Left ventricle myocardium inferior (tissue), 1 donor: ENCODE data around the gene GNG3. TPM values are rescaled to one million over a fixed set of nuclear protein-coding genes. Genes with fewer than 3 reads are reported as not detected.
A peak's percentile ranks its signal among the peaks of the same experiment; 100 is the strongest.

Experiments
- DNase-seq: peaks from one replicate; pipeline ENCODE4 v3.0.0-alpha.2; 2020
- H3K27ac ChIP-seq: fragments of 200-600 bp; replicated peaks from 2 replicates; pipeline ENCODE4 v1.8.0; 2021
- H3K27me3 ChIP-seq: fragments of 200-600 bp; 2 replicates; pipeline ENCODE4 v1.8.0; 2021; ENCODE audit warnings: low read depth
- H3K36me3 ChIP-seq: fragments of 200-600 bp; 2 replicates; pipeline ENCODE4 v1.8.0; 2021
- H3K4me1 ChIP-seq: fragments of 200-600 bp; 2 replicates; pipeline ENCODE4 v1.8.0; 2021
- H3K4me3 ChIP-seq: fragments of 200-600 bp; 2 replicates; pipeline ENCODE4 v1.8.0; 2021; ENCODE audit warnings: mild to moderate bottlenecking, moderate library complexity
- H3K9me3 ChIP-seq: fragments of 200-600 bp; replicated peaks from 2 replicates; pipeline ENCODE4 v1.8.0; 2021
- intact Hi-C: fragments of 100-400 bp; cut with micrococcal nuclease; formaldehyde crosslinking; loops from one replicate; pipeline ENCODE4 v1.11.0; 2022
- total RNA-seq: library from RNA; stranded (reverse); fragmentation: NEBNext Ultra II Directional; extraction: Animal tissue kit (Norgen Biotek cat#: 25700); gene quantifications from one replicate; pipeline ENCODE4 v1.2.1, GENCODE V29; 2021
- TF ChIP-seq, protein P1 (sequence below): fragments of 200-600 bp; IDR thresholded peaks from 2 replicates; pipeline ENCODE4 v1.8.0; 2021; ENCODE audit warnings: antibody characterized with exemption, mild to moderate bottlenecking, borderline replicate concordance
- donor health status: DM: no; HTN: yes; CAD: no; lungs with severe emphysema.

GNG3 gene
- total RNA-seq, 1 donor from 2014 or later: not detected

DNA sequence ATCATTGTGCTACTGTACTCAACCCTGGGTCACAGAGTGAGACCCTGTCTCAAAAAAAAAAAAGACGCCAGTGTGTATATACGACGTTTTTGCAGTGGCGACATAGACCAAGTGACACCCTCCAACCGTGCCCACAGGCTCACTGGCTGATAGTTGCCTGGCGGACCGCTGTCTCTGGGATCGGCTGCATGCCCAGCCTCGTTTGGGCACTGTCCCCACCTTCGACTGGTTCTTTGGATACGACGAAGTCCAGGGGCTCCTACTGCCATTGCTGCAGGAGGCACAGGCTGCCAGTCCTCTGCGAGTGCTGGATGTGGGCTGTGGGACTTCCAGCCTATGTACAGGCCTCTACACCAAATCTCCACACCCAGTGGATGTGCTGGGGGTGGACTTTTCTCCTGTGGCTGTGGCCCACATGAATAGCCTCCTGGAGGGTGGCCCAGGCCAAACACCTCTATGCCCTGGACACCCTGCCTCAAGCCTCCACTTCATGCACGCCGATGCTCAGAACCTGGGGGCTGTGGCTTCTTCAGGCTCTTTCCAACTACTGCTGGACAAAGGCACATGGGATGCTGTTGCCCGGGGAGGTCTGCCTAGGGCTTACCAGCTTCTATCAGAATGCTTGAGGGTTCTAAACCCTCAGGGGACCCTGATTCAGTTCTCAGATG, 41.1 kb upstream of the GNG3 start:
- intact Hi-C loops: no loop called here
- Histone ChIP-seq H3K4me3 (peak overlapping the region; percentile 93), H3K36me3 (peaks cover 21% of the 10 kb centered on the region), H3K27ac (peak overlapping the region; percentile 95), H3K9me3 (no peaks in the 10 kb centered on the region), H3K4me1 (peaks cover 70% of the 10 kb centered on the region), H3K27me3 (no peaks in the 10 kb centered on the region)
- TF ChIP-seq, protein P1, sequence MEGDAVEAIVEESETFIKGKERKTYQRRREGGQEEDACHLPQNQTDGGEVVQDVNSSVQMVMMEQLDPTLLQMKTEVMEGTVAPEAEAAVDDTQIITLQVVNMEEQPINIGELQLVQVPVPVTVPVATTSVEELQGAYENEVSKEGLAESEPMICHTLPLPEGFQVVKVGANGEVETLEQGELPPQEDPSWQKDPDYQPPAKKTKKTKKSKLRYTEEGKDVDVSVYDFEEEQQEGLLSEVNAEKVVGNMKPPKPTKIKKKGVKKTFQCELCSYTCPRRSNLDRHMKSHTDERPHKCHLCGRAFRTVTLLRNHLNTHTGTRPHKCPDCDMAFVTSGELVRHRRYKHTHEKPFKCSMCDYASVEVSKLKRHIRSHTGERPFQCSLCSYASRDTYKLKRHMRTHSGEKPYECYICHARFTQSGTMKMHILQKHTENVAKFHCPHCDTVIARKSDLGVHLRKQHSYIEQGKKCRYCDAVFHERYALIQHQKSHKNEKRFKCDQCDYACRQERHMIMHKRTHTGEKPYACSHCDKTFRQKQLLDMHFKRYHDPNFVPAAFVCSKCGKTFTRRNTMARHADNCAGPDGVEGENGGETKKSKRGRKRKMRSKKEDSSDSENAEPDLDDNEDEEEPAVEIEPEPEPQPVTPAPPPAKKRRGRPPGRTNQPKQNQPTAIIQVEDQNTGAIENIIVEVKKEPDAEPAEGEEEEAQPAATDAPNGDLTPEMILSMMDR: no peak
- DNase-seq: no peak

DNA sequence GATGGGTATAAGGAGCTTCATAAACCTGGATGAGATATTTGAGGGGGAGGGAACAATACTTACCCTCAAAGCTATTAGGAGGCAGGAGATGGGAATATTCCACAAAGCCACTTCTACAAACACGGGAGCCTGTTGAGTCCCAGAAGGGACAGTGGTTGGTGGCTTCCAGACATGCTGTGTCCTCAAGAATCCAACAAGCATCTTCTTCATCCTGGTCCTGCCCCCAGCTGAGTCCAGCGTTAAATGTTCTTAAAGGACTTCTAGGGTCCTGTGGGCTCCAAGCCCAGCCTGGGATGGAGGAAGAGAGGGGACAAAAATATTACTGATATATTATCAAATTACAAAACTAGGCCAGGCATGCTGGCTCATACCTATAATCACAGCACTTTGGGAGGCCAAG, 40.0 kb upstream of the GNG3 start:
- Histone ChIP-seq H3K27ac (no peak overlapping the region), H3K4me1 (peaks cover 80% of the 10 kb centered on the region), H3K27me3 (no peaks in the 10 kb centered on the region), H3K36me3 (peaks cover 14% of the 10 kb centered on the region), H3K4me3 (no peak overlapping the region), H3K9me3 (no peaks in the 10 kb centered on the region)
- intact Hi-C loops: no loop called here
- TF ChIP-seq, protein P1: no peak
- no peak for DNase-seq

DNA sequence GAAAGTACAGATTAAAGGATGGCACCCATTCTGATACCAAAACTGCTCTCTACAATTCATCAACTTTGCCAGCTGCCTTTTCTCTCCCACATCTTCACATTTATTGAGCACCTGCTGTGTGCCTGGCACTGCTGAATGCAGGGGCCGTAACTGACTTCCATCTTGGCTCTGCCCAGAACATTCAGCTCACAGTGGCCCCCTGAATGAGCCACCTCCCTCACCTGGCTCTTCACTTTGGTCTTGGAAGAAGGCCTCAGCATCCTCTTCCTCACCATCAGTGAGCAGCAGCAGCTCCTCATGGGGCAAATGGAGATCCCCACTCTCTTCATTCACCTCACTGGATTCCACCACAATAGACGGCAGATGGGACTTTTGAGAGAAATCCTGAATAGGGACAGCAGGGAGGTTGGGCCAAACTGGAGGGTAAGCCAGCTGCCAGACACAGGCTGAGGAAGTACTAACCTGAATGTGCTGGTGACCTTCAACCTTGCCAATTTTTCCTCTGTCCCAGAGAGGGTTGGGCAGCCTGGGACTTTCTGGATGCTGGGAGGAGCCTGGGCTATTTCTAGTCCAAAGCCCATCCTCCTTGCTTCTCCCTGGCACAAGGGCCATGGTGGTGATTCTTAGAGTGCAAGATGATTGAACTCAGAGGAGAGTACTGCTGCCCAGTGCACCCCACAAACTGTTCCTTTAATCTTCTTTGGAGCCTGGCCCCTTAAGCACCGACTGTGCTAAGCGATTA, 37.9 kb upstream of the GNG3 start:
- peaks cover 19% of the 10 kb centered on the region for H3K36me3 ChIP-seq
- TF ChIP-seq, protein P1: no peak
- H3K27me3 ChIP-seq: no peaks in the 10 kb centered on the region
- peak overlapping the region; percentile 91 for H3K27ac ChIP-seq
- DNase-seq: no peak
- H3K4me1 ChIP-seq: peaks cover 84% of the 10 kb centered on the region
- intact Hi-C loops: no loop called here
- H3K4me3 ChIP-seq: no peak overlapping the region
- no peaks in the 10 kb centered on the region for H3K9me3 ChIP-seq

DNA sequence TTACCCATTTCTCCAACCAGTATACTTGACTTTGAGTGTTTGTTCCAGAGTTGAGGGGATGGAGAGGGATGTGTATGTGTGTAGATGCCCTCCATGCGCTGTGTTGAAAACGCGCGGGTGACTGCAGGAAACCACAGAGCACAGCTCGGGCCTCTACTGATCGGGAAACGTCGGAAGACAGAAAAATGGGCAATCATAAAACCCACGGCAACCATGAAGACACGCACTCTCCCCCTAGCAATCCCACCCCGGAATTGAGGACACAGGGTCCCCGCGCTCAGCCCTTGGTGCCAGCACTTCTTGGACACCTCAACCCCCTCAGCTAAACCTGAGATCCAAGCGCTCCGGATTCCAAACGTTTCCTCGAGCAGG, 36.3 kb upstream of the GNG3 start:
- H3K27me3 ChIP-seq: no peaks in the 10 kb centered on the region
- H3K36me3 ChIP-seq: peaks cover 36% of the 10 kb centered on the region
- peak overlapping the region; percentile 81 for H3K4me3 ChIP-seq
- H3K9me3 ChIP-seq: no peaks in the 10 kb centered on the region
- peak overlapping the region; percentile 91 for H3K27ac ChIP-seq
- intact Hi-C loops: no loop called here
- TF ChIP-seq, protein P1: no peak
- DNase-seq: no peak
- peaks cover 72% of the 10 kb centered on the region for H3K4me1 ChIP-seq

DNA sequence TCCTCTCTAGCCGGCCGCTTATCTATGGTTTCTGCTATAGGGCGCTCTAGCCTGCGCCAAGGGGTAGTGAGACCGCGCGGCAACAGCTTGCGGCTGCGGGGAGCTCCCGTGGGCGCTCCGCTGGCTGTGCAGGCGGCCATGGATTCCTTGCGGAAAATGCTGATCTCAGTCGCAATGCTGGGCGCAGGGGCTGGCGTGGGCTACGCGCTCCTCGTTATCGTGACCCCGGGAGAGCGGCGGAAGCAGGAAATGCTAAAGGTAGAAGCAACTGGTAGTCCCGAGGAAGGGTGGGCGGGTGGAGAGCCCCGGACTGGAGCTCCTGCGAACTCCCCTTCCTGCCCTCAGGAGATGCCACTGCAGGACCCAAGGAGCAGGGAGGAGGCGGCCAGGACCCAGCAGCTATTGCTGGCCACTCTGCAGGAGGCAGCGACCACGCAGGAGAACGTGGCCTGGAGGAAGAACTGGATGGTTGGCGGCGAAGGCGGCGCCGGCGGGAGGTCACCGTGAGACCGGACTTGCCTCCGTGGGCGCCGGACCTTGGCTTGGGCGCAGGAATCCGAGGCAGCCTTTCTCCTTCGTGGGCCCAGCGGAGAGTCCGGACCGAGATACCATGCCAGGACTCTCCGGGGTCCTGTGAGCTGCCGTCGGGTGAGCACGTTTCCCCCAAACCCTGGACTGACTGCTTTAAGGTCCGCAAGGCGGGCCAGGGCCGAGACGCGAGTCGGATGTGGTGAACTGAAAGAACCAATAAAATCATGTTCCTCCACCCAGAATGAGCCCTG, 35.7 kb upstream of the GNG3 start, which contains the start of the genes LBHD1 and UQCC3:
TSS of gene LBHD1 (minus strand) at position 660 of the 782 bp plus-strand sequence. CDS start 2,236 bp downstream, outside the sequence.
TSS of gene UQCC3 (plus strand) at position 66 of the 782 bp plus-strand sequence. CDS start at position 139, 73 bp downstream.
- DNase-seq: peak; percentile 66
- H3K4me1 ChIP-seq: peaks cover 72% of the 10 kb centered on the region
- peak within 1 kb of the TSS; percentile 81 for H3K4me3 ChIP-seq
- no peaks in the 10 kb centered on the region for H3K27me3 ChIP-seq
- H3K9me3 ChIP-seq: no peaks in the 10 kb centered on the region
- peak within 1 kb of the TSS; percentile 91 for H3K27ac ChIP-seq
- TF ChIP-seq, protein P1: no peak
- peaks cover 41% of the 10 kb centered on the region for H3K36me3 ChIP-seq
- intact Hi-C loops: no loop called here
